HG02884 (cell line): ENCODE data around the gene NKIRAS2.

Experiments used
- ATAC-seq: cut with Tn5 transposase; IDR thresholded peaks from one replicate; pipeline ENCODE4 v1.9.1; 2021; ENCODE audit warnings: mild to moderate bottlenecking, moderate library complexity; ENCODE audit not compliant: unreplicated experiment

Gene NKIRAS2

DNA sequence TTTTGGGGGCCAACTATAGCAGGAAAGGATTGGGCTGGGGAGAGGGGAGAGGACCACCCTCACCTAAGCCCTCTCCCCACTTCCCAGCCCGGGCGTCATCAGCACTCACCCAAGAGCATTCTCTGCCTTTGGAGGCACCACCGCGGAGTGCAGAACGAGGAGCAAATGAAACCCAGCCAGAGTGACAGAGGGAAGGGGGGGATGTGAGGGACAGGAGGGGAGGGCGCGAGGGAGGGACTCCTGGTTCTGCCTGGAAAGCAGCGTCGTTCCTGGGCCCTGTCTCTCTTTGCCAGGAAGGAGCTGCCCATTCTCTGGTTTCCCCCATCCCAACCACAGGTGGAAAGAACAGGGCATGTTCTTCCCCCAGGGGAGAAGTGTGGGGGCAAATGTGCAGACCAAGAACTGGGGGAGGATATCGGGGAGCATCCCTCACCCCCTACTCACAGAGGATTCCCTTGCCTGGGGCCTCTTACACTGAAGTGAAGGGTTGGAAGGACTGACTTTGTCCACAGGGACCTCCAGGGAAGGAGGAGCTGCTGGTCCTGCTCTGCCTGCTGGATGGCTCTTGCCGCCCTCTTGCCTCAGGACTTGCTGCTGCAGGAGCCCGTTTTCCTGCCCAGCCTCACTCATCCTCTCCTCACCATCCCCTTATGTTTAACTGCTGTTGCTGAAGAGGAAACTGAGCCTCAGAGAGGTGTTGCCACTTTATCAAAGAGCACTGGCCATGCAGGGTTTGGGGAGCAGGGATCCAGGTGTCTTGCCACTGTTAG, 34.0 kb downstream of the NKIRAS2 start:
- ATAC-seq: no peak

DNA sequence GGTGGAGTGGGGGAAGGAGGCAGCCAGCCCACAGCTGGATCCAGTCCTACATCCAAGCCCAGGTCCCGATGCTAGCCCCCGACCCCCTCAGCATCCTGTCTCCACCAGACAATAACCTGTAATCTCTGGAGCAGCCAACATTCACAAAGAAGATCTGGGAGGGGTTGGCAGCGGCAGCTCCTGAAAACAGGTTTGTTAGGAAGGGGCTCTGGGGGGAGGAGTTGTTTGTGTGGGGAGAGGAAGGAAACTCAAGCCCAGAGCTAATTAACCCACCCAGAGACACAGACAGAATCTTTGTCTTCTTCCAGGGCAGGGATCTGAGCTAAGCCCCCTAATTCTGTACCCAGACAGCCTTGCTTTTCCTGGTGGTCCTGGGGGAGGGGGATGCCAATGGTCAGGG, 35.1 kb downstream of the NKIRAS2 start:
- ATAC-seq: no peak

DNA sequence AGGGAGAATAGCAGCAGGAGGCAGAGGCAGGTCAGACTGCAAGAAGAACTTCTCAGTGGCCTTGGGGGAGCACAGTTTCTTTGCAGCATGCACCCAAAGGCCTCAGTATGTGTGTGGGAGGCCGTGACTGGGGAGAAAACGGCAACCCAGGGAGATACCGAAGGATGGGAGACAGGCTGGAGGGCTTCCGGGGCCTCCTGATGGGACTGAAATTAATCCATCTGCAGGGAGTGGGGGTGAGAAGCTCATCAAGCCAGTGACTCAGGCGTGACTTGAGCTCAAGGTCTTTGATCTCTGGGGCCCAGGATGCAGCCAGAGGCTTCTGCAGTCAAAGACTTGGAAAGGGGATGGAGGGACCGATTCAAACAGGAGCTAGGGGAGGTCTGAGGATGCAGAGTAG, 35.6 kb downstream of the NKIRAS2 start:
- no peak for ATAC-seq

DNA sequence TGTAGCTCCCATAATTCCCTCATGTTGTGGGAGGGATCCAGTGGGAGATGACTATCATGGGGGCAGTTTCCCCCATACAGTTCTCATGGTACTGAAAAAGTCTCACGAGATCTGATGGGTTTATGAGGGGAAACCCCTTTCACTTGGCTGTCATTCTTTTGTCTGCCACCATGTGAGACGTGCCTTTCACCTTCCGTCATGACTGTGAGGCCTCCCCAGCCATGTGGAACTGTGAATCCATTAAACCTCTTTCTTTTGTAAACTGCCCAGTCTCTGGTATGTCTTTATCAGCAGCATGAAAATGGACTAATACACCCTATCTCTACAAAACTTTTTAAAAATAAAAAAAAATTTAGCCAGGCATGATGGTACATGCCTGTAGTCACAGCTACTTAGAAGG, 36.7 kb downstream of the NKIRAS2 start:
- ATAC-seq: no peak

DNA sequence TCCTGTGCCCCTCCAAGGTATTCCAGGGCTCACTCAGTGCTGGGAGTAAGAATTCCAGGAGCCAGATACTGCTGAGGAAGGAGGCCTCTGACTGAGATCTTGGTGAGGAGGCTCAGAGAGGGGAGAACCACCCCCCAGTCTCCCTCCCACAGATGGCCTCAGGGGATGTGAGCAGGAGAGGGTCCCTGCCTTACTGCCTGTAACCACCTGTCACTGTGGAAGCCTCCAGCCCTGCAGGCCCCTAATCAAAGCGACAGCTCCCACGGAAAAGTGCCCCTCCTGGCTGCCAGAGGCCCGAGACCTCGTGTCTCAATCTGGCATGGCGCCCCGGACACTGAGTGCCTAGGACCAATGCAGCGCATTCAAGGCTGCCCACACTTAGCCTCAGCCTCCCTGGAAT, 38.2 kb downstream of the NKIRAS2 start:
- ATAC-seq: no peak

DNA sequence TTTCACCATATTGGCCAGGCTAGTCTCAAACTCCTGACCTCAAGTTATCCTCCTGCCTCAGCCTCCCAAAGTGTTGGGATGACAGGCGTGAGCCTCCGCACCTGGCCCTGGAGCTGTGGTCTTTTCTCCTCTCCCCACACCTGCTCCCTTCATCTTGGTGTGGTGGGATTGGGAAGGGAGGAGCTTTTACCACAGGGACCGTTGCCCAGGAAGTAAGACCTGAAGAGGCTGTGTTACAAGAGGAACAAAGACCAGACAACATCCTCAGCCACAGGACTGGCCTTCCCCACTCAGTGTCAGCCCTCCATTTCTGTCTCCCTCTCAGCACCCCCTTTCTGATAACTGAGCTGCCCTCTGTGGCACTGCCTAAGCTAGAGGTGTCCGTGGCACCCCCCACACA, 39.9 kb downstream of the NKIRAS2 start:
- ATAC-seq: no peak

DNA sequence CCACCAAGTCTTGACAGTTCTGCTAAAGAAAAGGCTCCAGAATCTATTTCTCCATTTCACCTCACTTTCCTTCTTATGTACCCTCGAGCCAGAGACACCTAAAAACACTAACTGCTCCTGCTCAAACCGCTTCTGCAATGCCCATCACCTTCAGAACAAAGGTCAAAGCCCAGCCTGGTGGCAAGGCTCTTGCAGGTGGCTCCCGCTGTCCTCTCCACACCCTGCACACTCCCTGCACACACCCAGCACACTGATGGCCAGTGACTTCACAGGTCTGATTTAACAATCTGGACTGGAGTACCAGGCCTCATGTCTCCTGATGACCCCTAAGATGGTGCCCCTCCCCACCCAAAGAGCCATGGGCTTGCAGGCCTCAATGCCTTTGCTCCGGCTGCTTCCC, 40.3 kb downstream of the NKIRAS2 start:
- no peak for ATAC-seq

DNA sequence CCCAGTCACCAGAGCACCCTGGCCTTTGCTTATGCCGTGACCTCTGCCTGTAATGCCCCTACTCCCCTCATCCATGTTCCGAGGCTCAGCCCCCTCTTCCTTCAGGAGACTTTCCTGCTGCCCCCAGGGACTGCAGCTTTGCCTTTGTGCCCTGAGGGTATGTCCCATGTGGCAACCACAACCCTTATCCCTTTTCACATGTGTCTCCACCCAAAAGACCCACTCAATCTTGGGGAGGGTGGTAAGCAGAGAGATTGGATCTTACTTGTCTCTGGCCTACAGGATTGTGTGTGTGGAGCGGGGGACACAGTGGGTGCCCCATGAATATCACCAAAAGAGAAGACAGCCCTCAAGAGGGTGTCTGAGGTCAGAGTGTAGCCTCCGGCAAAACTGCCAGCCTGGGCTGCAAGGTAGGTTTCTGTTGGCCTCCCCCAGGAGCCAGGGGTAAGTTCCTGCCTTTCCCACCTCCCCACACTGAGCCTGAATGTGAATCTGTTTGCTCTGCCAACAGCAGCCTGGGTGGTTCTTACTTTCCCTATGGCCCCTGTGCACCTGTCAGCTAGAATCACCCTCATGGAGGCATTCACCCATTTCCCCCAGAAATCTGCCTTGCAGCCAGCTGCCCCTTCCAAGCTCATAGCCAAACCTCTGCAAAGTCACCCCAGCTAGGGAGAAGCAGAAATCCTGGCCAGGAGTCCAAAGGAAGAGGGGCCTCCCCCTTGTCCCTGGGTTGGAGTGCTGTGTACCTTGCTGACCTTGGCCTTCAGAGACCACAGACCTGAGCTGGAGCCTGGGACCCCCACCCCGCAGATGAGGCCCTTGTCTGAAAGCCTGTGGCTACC, 42.0 kb downstream of the NKIRAS2 start:
- no peak for ATAC-seq

DNA sequence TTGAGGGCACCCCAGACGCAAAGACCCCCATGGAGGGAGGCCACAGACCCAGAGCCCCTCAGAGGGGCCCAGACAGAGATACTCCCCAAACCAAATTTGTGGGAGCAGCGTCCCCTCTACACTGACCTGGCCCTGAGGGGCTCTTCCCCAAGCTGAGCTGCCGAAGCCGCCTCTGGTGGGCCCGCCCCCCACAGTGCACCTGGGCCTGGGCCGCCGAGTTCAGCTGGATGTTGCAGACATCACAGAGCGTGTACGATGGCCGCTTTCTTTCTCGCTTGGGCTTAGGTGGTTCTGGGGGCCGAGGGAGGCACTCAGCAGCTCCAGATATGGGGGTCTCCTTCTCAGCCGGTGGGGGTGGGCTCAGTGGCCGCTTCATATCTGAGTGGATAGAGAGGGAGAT, 42.8 kb downstream of the NKIRAS2 start:
- ATAC-seq: no peak

DNA sequence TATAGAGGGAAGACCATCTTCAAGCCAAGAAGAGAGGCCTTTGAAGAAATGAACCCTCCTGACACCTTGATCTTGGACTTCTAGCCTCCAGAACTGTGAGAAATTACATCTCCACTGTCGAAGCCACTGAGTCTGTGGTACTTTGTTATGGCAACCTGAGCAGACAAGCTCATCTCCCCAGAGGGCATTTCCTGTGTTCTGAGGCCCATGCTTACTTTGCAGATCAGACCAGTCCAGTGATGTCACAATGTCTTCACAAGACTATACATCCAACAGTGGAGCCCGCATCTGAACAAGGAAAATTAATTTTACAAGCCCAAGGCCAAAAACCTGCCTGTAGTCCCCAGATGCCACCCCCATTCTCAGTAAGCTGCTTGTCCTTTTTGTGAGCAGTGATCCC, 45.3 kb downstream of the NKIRAS2 start:
- ATAC-seq: no peak

DNA sequence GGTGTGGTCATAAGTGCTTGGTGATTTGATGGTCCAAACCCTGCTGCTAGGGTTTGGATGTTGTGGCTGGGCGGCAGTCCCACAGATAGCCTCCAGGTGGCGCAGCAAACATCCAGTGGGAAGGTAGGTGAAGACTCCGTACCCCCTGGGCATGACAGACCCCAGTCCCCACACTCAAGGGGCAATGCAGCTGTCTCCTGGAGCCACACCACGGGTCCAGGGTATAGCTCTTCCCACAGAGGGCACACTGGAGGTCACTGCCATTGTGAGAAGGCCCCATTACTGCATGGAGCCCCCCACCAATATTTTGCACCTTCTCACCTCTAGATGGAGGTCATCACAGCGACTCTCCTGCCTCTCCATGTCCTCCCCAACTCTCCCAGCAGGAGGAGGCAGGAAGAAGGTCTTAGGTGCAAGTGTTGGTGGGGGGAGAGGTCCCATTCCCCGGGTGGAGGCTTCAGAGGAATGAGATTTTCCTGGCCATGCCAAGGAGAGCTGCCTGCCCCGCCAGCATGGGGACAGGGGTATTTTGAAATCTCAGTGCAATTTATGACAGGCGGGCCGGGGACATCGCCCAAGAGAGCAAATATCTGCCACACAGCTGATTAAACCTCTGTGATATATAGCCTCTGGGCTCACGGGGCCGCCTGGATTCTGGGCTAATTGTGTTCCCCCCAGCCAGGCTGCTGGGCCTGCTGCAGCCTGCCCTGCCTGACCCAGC, 47.6 kb downstream of the NKIRAS2 start:
- no peak for ATAC-seq

DNA sequence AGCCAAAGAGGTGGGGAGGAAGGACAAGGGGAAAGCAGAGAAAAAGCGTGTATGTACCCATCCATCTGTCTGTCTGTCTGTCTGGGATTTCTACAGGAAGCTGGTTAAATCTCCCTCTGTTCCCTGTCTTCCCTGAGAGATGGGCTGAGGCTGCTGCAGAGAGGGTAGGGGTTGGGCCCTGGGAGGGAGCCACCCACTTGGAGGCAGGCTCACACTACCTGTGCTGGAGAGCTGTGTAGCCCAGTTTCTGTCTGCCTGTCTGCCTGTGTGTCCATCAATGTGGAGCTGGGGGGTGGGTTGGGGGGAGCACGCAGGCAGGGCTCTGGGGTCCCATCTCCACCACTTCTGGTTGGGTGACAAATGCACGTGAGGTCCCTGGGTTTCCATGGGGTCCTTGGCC, 49.1 kb downstream of the NKIRAS2 start:
- ATAC-seq: no peak

DNA sequence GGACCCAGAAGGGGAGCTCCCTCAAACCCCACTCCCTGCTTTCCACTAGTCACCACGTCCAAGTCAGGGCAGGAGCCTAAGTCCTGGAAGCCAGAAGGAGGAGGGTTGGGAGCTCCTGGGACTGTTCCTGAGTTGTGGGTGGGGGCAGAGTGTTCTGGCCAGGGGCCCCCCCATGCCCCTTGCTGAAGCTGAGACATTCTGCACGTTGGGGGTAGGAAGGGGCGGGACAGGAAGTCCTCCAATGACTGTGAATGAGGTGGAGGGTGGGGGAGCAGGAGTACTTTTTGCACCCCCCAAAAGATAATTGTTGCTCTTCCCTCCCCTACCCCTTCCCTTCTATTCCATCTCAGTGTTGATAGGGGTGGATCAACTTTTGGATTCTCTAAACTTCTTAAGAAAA, 51.9 kb downstream of the NKIRAS2 start:
- ATAC-seq: no peak

DNA sequence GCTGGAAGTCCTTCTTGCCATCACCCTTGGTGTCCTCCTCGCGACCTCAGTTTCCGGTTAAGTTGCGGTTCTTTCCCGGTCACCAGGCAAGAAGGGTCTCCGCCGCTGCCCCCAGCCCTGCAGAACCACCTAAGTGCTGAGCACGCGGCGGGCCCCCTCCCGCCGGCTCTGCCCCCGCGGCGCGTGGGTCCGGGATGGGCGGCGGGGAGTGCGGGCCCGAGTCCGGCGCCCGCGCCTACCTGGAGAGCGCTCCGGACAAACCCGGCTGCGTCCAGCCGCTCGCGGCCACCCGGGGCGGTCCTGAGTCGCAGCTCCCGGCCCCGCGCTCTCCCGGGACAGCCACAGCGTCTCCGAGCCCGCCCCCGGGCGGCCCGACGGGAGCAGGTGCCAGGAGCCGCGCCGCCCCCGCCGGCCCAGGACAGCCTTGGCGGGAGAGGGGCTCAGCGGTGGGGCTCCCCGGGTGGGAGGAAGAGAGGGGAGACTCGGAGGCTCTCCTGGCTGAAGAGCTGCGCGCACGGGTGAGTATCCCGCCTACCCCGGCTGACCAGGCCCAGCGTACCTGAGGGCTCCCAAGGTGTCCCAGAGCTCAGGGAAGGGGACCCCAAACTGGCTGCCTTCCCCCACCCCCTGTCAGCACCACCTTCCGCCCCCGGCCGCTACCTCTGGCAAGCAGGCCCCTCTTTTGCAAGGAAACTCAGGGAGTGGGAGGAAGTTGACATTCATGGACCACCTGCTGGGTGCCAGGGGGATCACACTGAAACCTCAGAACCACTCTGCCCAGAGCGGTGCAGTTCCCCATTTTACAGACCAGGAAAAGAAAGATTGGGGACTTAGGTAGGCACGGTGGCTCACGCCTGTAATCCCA, 52.7 kb downstream of the NKIRAS2 start:
- ATAC-seq: no peak
